MM.1S (cell line): ENCODE results near the gene C8G.
A peak's percentile ranks its signal among the peaks of the same experiment; 100 is the strongest.

ENCODE experiments used
- DNase-seq: peaks from one replicate; pipeline ENCODE4 v3.0.0-alpha.2; 2015
- H2AFZ ChIP-seq: fragments of 300-600 bp; sonication (generic); 2 replicates; pipeline ENCODE4 v1.6.0; 2016; ENCODE audit warnings: antibody characterized with exemption, low read length
- H3F3A ChIP-seq: fragments of 300-600 bp; sonication (generic); 2 replicates; pipeline ENCODE4 v1.6.1; 2016; ENCODE audit warnings: mild to moderate bottlenecking, antibody characterized with exemption, low read length, moderate library complexity, mixed read lengths; ENCODE audit not compliant: insufficient read depth
- H3K27ac ChIP-seq: fragments of 300-600 bp; sonication (generic); 2 replicates; pipeline ENCODE4 v1.5.1; 2016; ENCODE audit warnings: mild to moderate bottlenecking, low read length
- H3K27me3 ChIP-seq: fragments of 300-600 bp; sonication (generic); replicated peaks from 2 replicates; pipeline ENCODE4 v1.6.0; 2016; ENCODE audit warnings: low read length; ENCODE audit not compliant: insufficient read depth
- H3K36me3 ChIP-seq: fragments of 300-600 bp; sonication (generic); replicated peaks from 2 replicates; pipeline ENCODE4 v1.6.1; 2016; ENCODE audit warnings: mild to moderate bottlenecking, low read length, mixed read lengths; ENCODE audit not compliant: insufficient read depth
- H3K4me1 ChIP-seq: fragments of 300-600 bp; sonication (generic); 2 replicates; pipeline ENCODE4 v1.6.1; 2016; ENCODE audit warnings: low read length, mixed read lengths
- H3K4me2 ChIP-seq: fragments of 300-600 bp; sonication (generic); 2 replicates; pipeline ENCODE4 v1.6.0; 2016; ENCODE audit warnings: low read depth, low read length
- H3K4me3 ChIP-seq: fragments of 300-600 bp; sonication (generic); 2 replicates; pipeline ENCODE4 v1.5.1; 2016; ENCODE audit warnings: low read length, mixed read lengths
- H3K79me2 ChIP-seq: fragments of 300-600 bp; sonication (generic); 2 replicates; pipeline ENCODE4 v1.6.1; 2016; ENCODE audit warnings: mixed run types, low read length, mixed read lengths
- H3K9ac ChIP-seq: fragments of 300-600 bp; sonication (generic); 2 replicates; pipeline ENCODE4 v1.6.1; 2016; ENCODE audit warnings: low read length, mixed read lengths
- H3K9me2 ChIP-seq: fragments of 300-600 bp; sonication (generic); replicated peaks from 2 replicates; pipeline ENCODE4 v1.6.1; 2016; ENCODE audit warnings: mild to moderate bottlenecking, low read length, mixed read lengths; ENCODE audit not compliant: insufficient read depth
- H3K9me3 ChIP-seq: fragments of 300-600 bp; sonication (generic); replicated peaks from 2 replicates; pipeline ENCODE4 v1.6.1; 2016; ENCODE audit warnings: mild to moderate bottlenecking, low read length, mixed read lengths; ENCODE audit not compliant: insufficient read depth
- H4K20me1 ChIP-seq: fragments of 300-600 bp; sonication (generic); 2 replicates; pipeline ENCODE4 v1.6.1; 2016; ENCODE audit warnings: mild to moderate bottlenecking, low read length, moderate library complexity, mixed read lengths; ENCODE audit not compliant: insufficient read depth
- CTCF ChIP-seq: fragments of 300-600 bp; sonication (generic); IDR thresholded peaks from 2 replicates; pipeline ENCODE4 v1.5.1; 2016; ENCODE audit warnings: antibody characterized with exemption, low read length, mixed read lengths
- EZH2 ChIP-seq: fragments of 300-600 bp; sonication (generic); optimal IDR thresholded peaks from 2 replicates; pipeline ENCODE3; 2017; ENCODE audit warnings: low read depth, mild to moderate bottlenecking, antibody characterized with exemption, low read length, mixed read lengths
- EZH2phosphoT487 ChIP-seq: fragments of 300-600 bp; sonication (generic); IDR thresholded peaks from 2 replicates; pipeline ENCODE4 v1.6.1; 2018; ENCODE audit warnings: antibody characterized with exemption, low read length

Gene C8G

GRCh38 chr9:136990242-136990911 is 45.3 kb downstream of the C8G start:
- Histone ChIP-seq H2AFZ (no peak overlapping the region), H3K4me2 (no peak overlapping the region), H3K79me2 (no peaks in the 10 kb centered on the region), H3K9ac (no peak overlapping the region), H3K27me3 (peaks cover 55% of the 10 kb centered on the region), H4K20me1 (no peaks in the 10 kb centered on the region), H3K27ac (no peak overlapping the region), H3K4me3 (no peak overlapping the region), H3K4me1 (no peaks in the 10 kb centered on the region), H3K9me2 (no peaks in the 10 kb centered on the region), H3K9me3 (no peaks in the 10 kb centered on the region), H3K36me3 (no peaks in the 10 kb centered on the region), H3F3A (no peaks in the 10 kb centered on the region; the same call in 1 of the 2 replicates)
- TF ChIP-seq EZH2 = no peak
- no peak for TF ChIP-seq CTCF
- no peak for TF ChIP-seq EZH2phosphoT487
- no peak for DNase-seq

- Histone ChIP-seq H3F3A (no peaks in the 10 kb centered on the region; the same call in 1 of the 2 replicates), H3K36me3 (no peaks in the 10 kb centered on the region), H3K4me2 (peak within 1 kb of the TSS; percentile 74), H3K4me1 (no peaks in the 10 kb centered on the region), H3K79me2 (no peaks in the 10 kb centered on the region), H3K9ac (peak within 1 kb of the TSS; percentile 62), H3K9me3 (no peaks in the 10 kb centered on the region), H3K27me3 (peaks cover 53% of the 10 kb centered on the region), H4K20me1 (no peaks in the 10 kb centered on the region), H3K27ac (peak within 1 kb of the TSS; percentile 31; the same call in 1 of the 2 replicates), H2AFZ (peak within 1 kb of the TSS; percentile 65; the same call in 1 of the 2 replicates), H3K9me2 (no peaks in the 10 kb centered on the region), H3K4me3 (peak within 1 kb of the TSS; percentile 49)
- peak; percentile 81 for DNase-seq
- no peak for TF ChIP-seq EZH2
Measured at GRCh38 chr9:136991993-136992818, 47.2 kb downstream of the C8G start, which contains the start of gene PAXX. PAXX (plus strand) TSS chr9:136992422; CDS start chr9:136992444, 22 bp downstream.

GRCh38 chr9:136992819-136993369 is 47.9 kb downstream of the C8G start:
- Histone ChIP-seq H3K9me2 (no peaks in the 10 kb centered on the region), H3K9ac (peak overlapping the region; percentile 62; the same call in 1 of the 2 replicates), H3K4me1 (no peaks in the 10 kb centered on the region), H3K27ac (no peak overlapping the region), H3K36me3 (no peaks in the 10 kb centered on the region), H2AFZ (peak overlapping the region; percentile 65; the same call in 1 of the 2 replicates), H3K9me3 (no peaks in the 10 kb centered on the region), H4K20me1 (no peaks in the 10 kb centered on the region), H3K27me3 (peaks cover 53% of the 10 kb centered on the region), H3F3A (no peaks in the 10 kb centered on the region; the same call in 1 of the 2 replicates), H3K4me3 (peak overlapping the region; percentile 49), H3K4me2 (peak overlapping the region; percentile 74), H3K79me2 (no peaks in the 10 kb centered on the region)
- no peak for TF ChIP-seq EZH2phosphoT487
- TF ChIP-seq CTCF = no peak
- TF ChIP-seq EZH2 = no peak
- DNase-seq = no peak
